Tibial artery (tissue), 4 donors: ENCODE measurements around the gene MLPH.

Experiments
- DNase-seq, 2 donors: peaks; one replicate each; pipeline ENCODE4 v3.0.0-alpha.2; 2019
- H3K27ac ChIP-seq, 2 donors: fragments of 200-600 bp; sonication (generic) in 1 of 2; 1 replicate in 1 of 2; 2 replicates in 1 of 2; pipeline ENCODE4 v1.5.1; 2018 to 2019; ENCODE audit warnings: mild to moderate bottlenecking in 1 of 2
- H3K27me3 ChIP-seq, 2 donors: fragments of 200-600 bp; sonication (generic) in 1 of 2; one replicate each; pipeline versions ENCODE4 v1.5.1 to v1.6.0; 2016 to 2019
- H3K36me3 ChIP-seq, 3 donors: fragments of 200-600 bp; sonication (generic) in 2 of 3; one replicate each; pipeline ENCODE4 v1.5.1; 2016 to 2019; ENCODE audit warnings: mild to moderate bottlenecking in 2 of 3
- H3K4me1 ChIP-seq, 4 donors: fragments of 200-600 bp; sonication (generic) in 2 of 4; 1 replicate in 3 of 4; 2 replicates in 1 of 4; pipeline ENCODE4 v1.5.1; 2016 to 2019
- H3K4me3 ChIP-seq, 2 donors: fragments of 200-600 bp; sonication (generic) in 1 of 2; 1 replicate in 1 of 2; 2 replicates in 1 of 2; pipeline ENCODE4 v1.5.1; 2018 to 2019; ENCODE audit warnings: mild to moderate bottlenecking in 2 of 2
- H3K9me3 ChIP-seq, 3 donors: fragments of 200-600 bp; sonication (generic) in 1 of 3; one replicate each; pipeline ENCODE4 v1.5.1; 2016 to 2019
- CTCF ChIP-seq, 2 experiments: fragments of 200-600 bp in 1 of 2; fragments of 450-650 bp in 1 of 2; IDR thresholded peaks; one replicate each; pipeline ENCODE4 v1.5.1; 2017 to 2019; ENCODE audit warnings: antibody characterized with exemption in 2 of 2, mild to moderate bottlenecking in 1 of 2, moderate library complexity in 1 of 2
- intact Hi-C: fragments of 100-400 bp; cut with DNase I; formaldehyde crosslinking; loops from one replicate; pipeline ENCODE4 v1.15.0; 2023; ENCODE audit warnings: low total_unique reads

Gene MLPH

GRCh38 chr2:237444071-237444470 lies 43.0 kb upstream of the MLPH start:
- Histone ChIP-seq H3K4me3 (no peak overlapping the region), H3K27me3 (no peaks in the 10 kb centered on the region), H3K27ac (no peak overlapping the region), H3K9me3 (no peaks in the 10 kb centered on the region), H3K36me3 (no peaks in the 10 kb centered on the region), H3K4me1 (peaks cover 0 to 10% (median 8%) of the 10 kb centered on the region in 4 donors)
- TF ChIP-seq CTCF (IDR thresholded peaks at IDR 0.05) = no peak
- intact Hi-C loops = no loop called here
- DNase-seq = no peak

- no peaks in the 10 kb centered on the region for H3K27me3 ChIP-seq
- H3K36me3 ChIP-seq = no peaks in the 10 kb centered on the region
- intact Hi-C loops = no loop called here
- H3K9me3 ChIP-seq = no peaks in the 10 kb centered on the region
- TF ChIP-seq CTCF (IDR thresholded peaks at IDR 0.05) = no peak
- H3K27ac ChIP-seq = no peak overlapping the region
- DNase-seq = no peak
- H3K4me3 ChIP-seq = no peak overlapping the region
- H3K4me1 ChIP-seq = peaks cover 0 to 26% (median 21%) of the 10 kb centered on the region in 4 donors
These were observed 41.3 kb upstream of the MLPH start for GRCh38 chr2:237445611-237446337.

- Histone ChIP-seq H3K27ac (no peak overlapping the region), H3K27me3 (no peaks in the 10 kb centered on the region), H3K4me3 (no peak overlapping the region), H3K4me1 (peaks cover 0 to 29% (median 22%) of the 10 kb centered on the region in 4 donors), H3K9me3 (no peaks in the 10 kb centered on the region), H3K36me3 (no peaks in the 10 kb centered on the region)
- TF ChIP-seq CTCF (IDR thresholded peaks at IDR 0.05) = no peak
- DNase-seq = no peak
- intact Hi-C loops = no loop called here
These were observed 40.7 kb upstream of the MLPH start for GRCh38 chr2:237446338-237446665.

- no peak for TF ChIP-seq CTCF (IDR thresholded peaks at IDR 0.05)
- no peak for DNase-seq
- Histone ChIP-seq H3K4me3 (no peak overlapping the region), H3K36me3 (no peaks in the 10 kb centered on the region), H3K27me3 (no peaks in the 10 kb centered on the region), H3K27ac (peak overlapping the region in 1 of 2 donors; percentile 91), H3K4me1 (peaks cover 0 to 34% (median 22%) of the 10 kb centered on the region in 4 donors), H3K9me3 (no peaks in the 10 kb centered on the region)
- intact Hi-C loops = no loop called here
These were observed 39.6 kb upstream of the MLPH start for GRCh38 chr2:237447496-237447895.

- no peak for DNase-seq
- Histone ChIP-seq H3K4me3 (no peak overlapping the region), H3K9me3 (no peaks in the 10 kb centered on the region), H3K36me3 (no peaks in the 10 kb centered on the region), H3K27me3 (no peaks in the 10 kb centered on the region), H3K27ac (peak overlapping the region; percentile 78 to 91), H3K4me1 (peaks cover 0 to 34% (median 22%) of the 10 kb centered on the region in 4 donors)
- TF ChIP-seq CTCF (IDR thresholded peaks at IDR 0.05) = no peak
- intact Hi-C loops = no loop called here
These were observed 38.9 kb upstream of the MLPH start for GRCh38 chr2:237448171-237448570.
